ENCODE data around the gene ATG4B. TPM values are rescaled to one million over a fixed set of nuclear protein-coding genes. Genes with fewer than 3 reads are reported as not detected.
A peak's percentile ranks its signal among the peaks of the same experiment; 100 is the strongest.

Gene ATG4B
- total RNA-seq, 1 donor: 93.2 TPM

DNA sequence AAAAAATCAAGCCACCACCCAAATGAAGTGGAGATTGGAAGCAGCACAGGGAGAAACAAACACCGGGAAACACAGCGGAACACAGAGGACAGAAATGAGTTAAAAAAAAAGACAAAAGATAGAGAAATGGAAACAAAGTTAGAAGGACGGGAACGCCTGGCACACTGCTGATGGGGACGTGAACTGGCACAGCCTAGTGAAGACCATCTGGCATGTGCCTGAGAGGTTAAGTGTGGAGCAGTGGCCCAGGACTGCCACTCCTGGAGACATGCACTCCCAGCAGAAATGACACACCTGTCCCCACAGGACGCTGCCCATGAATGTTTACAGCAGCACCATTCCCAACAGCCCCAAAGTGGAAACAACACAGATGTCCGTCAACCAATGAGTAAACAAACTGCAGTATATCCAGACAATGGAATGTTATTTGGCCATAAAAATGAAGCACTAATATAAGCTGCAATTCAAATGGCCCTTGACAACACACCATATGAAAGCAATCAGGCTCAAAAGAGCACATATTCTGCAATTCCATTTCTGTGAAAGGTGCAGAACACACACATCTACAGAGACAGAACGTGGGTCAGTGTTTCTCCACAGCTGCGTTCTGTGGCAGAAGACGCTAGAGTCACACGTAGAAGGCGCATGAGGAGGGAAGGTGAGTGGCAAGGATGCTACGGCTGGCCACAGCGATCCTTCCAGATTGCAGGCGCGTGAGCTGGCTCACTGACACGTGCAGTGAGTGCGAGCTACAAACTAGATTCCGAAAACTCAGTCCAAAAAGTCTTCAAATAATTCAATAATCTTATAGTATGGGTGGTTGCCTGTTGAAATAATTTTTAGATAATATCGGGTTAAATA is 25.1 kb upstream of the ATG4B start:
- no peak for DNase-seq (ENCODE audit: low read depth in 2 of 3, low spot score in 2 of 3)

DNA sequence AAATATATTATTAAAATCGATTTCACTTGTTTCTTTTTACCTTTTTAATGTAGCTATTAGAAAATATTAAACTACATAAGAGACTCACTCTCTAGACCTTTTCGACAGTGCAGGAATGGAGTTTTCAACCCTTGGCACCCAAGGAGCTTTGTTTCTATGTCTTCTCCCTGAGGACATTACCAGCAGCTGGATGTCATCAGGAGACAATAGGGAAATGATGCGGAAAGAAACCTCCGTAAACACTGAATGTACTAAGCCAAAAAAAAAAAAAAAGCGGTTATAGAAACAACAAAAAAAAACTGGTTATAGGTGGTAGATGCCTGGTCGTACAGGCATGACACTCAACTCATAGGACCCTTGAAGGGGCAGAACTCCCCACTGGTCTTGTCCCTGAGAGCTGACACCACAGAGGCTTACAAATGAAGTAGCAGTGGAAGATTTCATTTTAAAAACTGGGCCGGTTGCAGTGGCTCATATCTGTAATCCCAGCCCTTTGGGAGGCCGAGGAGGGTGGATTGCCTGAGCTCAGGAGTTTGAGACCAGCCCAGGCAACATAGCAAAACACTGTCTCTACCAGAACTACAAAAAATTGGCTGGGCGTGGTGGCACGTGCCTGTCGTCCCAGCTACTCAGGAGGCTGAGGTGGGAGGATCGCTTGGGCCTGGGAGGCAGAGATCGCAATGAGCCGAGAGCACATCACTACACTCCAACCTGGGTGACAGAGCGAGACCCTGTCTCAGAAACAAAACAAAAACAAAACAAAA is 24.3 kb upstream of the ATG4B start:
- DNase-seq (ENCODE audit: low read depth in 2 of 3, low spot score in 2 of 3): no peak

GRCh38 chr2:241615041-241615440 is 22.5 kb upstream of the ATG4B start:
- DNase-seq (ENCODE audit: low read depth in 2 of 3, low spot score in 2 of 3): no peak

- DNase-seq (ENCODE audit: low read depth in 2 of 3, low spot score in 2 of 3): no peak
Observed at GRCh38 chr2:241615522-241616052, 21.9 kb upstream of the ATG4B start.

DNA sequence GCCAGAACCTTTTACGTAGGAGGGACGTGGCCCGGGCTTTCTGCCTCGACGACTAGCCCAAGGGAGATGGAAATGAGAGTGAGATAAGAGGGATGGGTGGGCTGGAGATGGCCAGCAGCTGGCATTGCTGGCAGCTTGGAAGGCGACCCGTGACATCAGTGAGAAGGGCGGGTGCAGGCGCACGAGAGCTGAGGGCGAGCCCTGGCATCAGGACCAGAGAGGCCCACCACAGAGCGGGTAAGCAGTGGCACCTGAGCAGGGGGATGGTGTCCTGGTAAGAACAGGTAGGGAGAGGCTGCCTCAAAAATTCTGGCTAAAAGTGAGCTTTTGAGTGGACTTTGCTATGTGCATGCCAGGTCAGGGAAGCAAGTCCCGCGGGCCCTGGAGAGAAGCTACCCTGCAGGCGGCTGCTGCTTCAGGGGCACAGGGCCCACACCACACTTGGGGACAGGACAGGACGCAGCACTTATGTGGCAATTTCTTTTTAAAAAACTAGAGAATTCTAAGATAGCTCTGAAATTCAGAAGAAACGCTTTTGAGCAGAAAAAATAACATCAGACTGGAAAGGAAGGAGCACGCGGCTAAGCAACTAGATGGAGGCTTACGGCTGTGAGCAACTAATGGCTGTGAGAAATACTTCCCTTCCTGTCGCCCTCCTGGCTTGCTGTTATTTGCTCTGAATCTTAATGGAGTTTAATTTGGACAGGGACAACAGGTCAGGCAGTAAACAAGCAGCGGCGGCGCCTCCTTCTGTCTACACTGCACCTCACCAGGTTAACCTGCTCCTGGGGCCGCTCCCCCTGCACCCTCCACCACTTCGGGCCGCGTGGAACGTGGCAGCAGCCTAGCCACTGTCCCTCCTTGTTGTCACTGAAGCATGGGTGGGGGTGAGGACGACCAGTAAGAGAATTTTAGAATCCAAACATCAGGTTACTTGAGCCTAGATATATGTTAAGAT is 21.0 kb upstream of the ATG4B start:
- DNase-seq (ENCODE audit: low read depth in 2 of 3, low spot score in 2 of 3): no peak

DNA sequence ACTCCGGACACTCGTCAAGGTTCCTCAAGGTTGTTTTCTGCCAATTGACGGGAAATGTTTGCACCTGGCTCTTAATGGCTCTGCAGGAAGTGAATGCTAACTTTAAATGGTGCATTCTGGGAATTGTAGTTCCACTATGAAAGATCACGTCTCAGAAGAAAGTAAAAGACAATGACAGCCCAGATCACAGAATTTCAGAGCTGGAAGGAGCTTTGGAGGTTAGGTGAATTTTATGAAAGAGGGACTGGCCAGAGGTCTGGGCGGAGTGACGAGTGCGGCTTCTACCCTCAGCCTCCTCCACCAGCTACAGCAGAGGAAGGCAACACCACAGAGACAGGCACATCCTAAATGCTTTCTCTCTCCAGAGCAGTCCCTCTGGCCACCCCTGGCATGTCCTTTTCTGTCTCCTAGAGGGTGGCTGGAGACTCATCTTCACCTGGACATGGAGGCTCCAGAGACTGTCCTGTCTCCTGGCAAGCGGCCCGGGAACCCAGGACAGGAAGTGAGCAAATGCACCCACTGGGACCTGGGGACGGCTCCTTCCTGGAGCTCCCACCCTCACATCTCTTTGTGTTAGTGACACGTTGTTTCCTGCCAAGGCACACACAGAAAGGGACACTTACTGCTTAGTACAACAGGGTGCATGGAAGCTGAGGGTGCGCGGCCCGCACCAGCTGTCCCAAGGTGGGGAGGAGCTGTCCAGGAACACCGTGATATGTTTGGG is 19.9 kb upstream of the ATG4B start:
- DNase-seq (ENCODE audit: low read depth in 2 of 3, low spot score in 2 of 3): peak in 2 of 3 donors; percentile 41 to 57

GRCh38 chr2:241618296-241618805 is 19.1 kb upstream of the ATG4B start:
- DNase-seq (ENCODE audit: low read depth in 2 of 3, low spot score in 2 of 3): no peak

DNA sequence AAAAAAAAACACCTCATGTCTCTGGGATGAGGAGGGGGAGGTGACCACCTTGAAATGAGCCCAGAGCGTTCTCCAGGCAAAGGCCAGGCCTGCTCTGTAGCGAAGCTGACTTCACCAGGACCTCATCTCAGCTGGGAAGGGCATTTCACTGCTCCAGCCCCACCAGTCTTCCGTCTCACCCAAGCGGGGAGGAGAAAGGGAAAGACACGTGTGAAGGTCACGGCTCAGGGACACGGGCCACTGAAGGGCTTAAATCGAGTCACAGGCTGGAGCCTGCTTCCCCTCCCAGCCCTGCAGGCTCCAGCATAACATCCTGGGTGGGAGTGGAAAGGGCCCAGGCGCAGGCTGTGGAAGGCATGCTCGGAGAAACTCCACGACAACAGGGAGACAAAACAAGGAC is 18.7 kb upstream of the ATG4B start:
- no peak for DNase-seq (ENCODE audit: low read depth in 2 of 3, low spot score in 2 of 3)

GRCh38 chr2:241619597-241620418 is 17.7 kb upstream of the ATG4B start:
- no peak for DNase-seq (ENCODE audit: low read depth in 2 of 3, low spot score in 2 of 3)

- DNase-seq (ENCODE audit: low read depth in 2 of 3, low spot score in 2 of 3): peak in 1 of 3 donors; percentile 18
Observed at GRCh38 chr2:241620419-241620769, 17.1 kb upstream of the ATG4B start.

DNA sequence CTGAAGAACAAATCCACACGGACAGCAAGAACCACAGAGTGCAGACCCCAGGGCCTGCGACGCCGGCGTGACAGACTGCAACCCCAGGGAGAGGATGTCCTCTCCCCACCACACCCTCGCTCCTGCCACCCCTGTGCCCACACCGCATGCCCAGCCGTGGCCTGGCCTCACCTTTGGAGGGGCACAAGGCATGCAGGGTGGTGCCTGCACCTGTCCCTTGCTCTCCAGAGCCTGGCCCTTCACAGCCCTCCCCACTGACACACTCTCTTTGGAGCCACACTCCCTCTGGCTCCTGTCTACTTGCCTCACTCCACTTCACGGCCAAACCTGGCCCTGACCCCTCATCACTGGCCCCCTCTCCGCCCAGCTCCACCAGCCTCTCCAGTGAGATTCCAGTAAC is 9.8 kb upstream of the ATG4B start:
- no peak for DNase-seq (ENCODE audit: low read depth in 2 of 3, low spot score in 2 of 3)

- no peak for DNase-seq (ENCODE audit: low read depth in 2 of 3, low spot score in 2 of 3)
Observed at GRCh38 chr2:241629762-241630435, 7.6 kb upstream of the ATG4B start.

DNA sequence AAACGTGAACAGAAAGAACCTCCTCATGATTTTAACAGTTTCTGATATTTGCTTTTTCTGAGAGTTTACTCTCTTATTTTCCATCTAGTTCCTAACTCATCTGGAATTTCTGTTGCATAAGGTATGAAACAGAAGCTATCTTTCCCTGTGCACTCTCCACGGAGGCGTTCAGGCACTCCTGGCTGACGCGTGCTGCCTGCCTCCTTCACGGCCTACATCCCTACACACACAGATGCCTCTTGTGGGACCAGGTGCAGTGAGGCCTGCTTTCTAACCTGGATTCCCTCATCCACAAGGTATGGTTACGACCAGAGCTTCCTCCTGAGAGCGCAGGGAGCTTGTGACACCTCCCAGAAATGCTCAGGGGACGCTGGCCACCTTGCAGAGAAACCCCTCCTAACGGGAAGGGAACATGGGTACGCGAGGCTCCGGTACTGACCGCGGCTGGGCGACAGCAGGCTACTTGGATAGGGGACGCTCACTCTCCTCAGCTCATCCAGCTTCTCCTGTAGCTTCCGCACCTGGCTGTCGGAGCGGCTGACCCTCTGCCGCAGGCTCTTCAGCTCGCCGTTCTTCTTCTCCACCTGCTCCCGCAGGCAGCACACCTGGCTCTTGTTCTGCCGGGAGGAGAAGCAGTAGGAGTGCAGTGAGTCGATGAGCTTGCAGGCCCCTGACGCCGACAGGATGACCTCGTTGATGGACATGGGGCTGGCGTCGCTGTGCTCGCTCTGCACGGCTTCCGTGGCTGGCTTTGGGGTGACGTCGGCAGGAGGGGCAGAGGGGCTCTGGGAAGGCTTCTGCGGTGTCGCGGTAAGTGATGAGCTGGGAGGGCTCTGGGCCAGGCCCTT is 4.8 kb upstream of the ATG4B start:
- no peak for DNase-seq (ENCODE audit: low read depth in 2 of 3, low spot score in 2 of 3)

- DNase-seq (ENCODE audit: low read depth in 2 of 3, low spot score in 2 of 3): no peak
Observed at GRCh38 chr2:241633561-241633960, 3.9 kb upstream of the ATG4B start.

GRCh38 chr2:241635756-241636155 is 1.7 kb upstream of the ATG4B start:
- DNase-seq (ENCODE audit: low read depth in 2 of 3, low spot score in 2 of 3): no peak

- peak; percentile 16 to 22 (median 18) for DNase-seq (ENCODE audit: low read depth in 2 of 3, low spot score in 2 of 3)
Observed at GRCh38 chr2:241636182-241637017, 1.1 kb upstream of the ATG4B start.

Measured in hematopoietic multipotent progenitor cell (in vitro differentiated cells).